HepG2 (cell line): ENCODE measurements around the gene XRCC1.

Experiments
- ATF7 ChIP-seq, 2 experiments: fragments of 450-650 bp in 1 of 2; sonication (generic) in 1 of 2; formaldehyde crosslinking in 1 of 2; IDR thresholded peaks; 2 replicates each; pipeline versions ENCODE4 v1.4.0 to v1.6.1; 2016 to 2020; ENCODE audit warnings: antibody characterized with exemption in 1 of 2, mild to moderate bottlenecking in 1 of 2, missing genetic modification reagents in 1 of 2
- IRF2 ChIP-seq: IDR thresholded peaks from 2 replicates; pipeline ENCODE4 v1.6.1; 2018; ENCODE audit warnings: missing genetic modification reagents, missing compliant biosample characterization
- JUNB ChIP-seq: sonication (generic); formaldehyde crosslinking; IDR thresholded peaks from 2 replicates; pipeline ENCODE4 v1.8.0; 2022; ENCODE audit warnings: missing genetic modification reagents, mild to moderate bottlenecking, borderline replicate concordance
- KLF9 ChIP-seq: IDR thresholded peaks from 2 replicates; pipeline ENCODE4 v1.6.1; 2016; ENCODE audit warnings: low read depth
- MTA1 ChIP-seq: sonication (generic); formaldehyde crosslinking; IDR thresholded peaks from 2 replicates; pipeline ENCODE4 v1.4.0; 2020; ENCODE audit warnings: missing genetic modification reagents, mild to moderate bottlenecking, borderline replicate concordance
- POLR2A ChIP-seq, 2 experiments: IDR thresholded peaks; 2 replicates each; pipeline ENCODE4 v1.6.1; 2011; ENCODE audit warnings: low read depth in 2 of 2, low read length in 2 of 2, mild to moderate bottlenecking in 1 of 2, moderate library complexity in 1 of 2; ENCODE audit not compliant: insufficient read depth in 1 of 2
- SP1 ChIP-seq, 2 experiments: fragments of 450-650 bp in 1 of 2; sonication (generic) in 1 of 2; formaldehyde crosslinking in 1 of 2; IDR thresholded peaks; 2 replicates each; pipeline versions ENCODE4 v1.4.0 to v1.6.1; 2016 to 2020; ENCODE audit warnings: missing genetic modification reagents in 1 of 2
- SP4 ChIP-seq: sonication (generic); formaldehyde crosslinking; IDR thresholded peaks from 2 replicates; pipeline ENCODE4 v1.8.1; 2023; ENCODE audit warnings: mild to moderate bottlenecking, missing genetic modification reagents
- TAF1 ChIP-seq: sonication (generic); formaldehyde crosslinking; IDR thresholded peaks from 2 replicates; pipeline ENCODE4 v1.4.0; 2020; ENCODE audit warnings: missing genetic modification reagents
- ZFP91 ChIP-seq: sonication (generic); formaldehyde crosslinking; IDR thresholded peaks from 2 replicates; pipeline ENCODE4 v1.9.0; 2022; ENCODE audit warnings: missing genetic modification reagents, mild to moderate bottlenecking, borderline replicate concordance

DNA sequence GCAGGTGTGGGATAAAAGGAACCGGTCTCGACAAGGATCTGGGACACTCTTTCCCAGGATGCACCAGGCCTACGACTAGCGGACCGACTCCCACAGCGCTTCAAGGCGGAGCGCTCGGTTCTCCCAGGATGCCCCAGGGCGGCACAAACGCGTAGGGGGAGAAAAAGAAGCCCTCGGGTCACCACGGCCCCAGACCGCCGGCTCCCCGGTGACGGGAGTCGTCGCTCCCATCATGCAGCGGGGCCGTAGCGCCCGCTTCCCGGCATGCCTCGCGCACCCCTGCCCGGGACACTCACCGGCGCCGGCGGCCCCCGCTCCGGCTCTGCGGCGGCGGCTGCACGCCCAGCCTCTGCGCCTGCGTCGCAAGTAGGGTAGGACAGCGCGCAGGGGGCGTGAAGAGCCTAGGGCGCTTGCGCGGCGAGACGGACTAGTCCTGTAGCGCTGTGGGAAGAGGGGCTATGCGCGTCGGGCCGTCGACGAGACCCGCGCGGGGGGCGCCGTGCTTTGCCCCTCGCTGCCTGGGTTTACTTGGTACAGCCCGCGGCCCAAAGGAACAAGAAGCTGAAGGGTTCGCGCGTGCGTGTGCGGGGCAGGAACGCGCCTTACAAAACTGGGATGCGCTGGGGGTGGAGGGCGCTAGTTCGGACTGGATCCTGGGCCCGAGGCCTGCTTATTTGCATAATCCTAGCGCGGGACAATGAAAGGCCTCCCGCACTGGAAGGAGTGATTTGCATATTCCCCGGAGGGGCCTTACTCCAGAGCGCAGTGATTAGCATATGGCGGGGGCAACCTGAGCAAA lies 44.1 kb upstream of the XRCC1 start, which contains the start of gene ZNF428:
- peak; percentile 82 for TF ChIP-seq TAF1
- no peak for TF ChIP-seq SP4
- no peak for TF ChIP-seq SP1 (IDR thresholded peaks at IDR 0.05)
- no peak; the same call in 1 of the 2 replicates for TF ChIP-seq SP1 (CRISPR knock-in tag; IDR thresholded peaks at IDR 0.05)
- peak; percentile 93; the same call in 1 of the 2 replicates for TF ChIP-seq ZFP91
- TF ChIP-seq JUNB (CRISPR knock-in tag), result no peak
- TF ChIP-seq ATF7 (IDR thresholded peaks at IDR 0.05), result no peak
- peak; percentile 71; the same call in 1 of the 2 replicates for TF ChIP-seq ATF7 (CRISPR knock-in tag; IDR thresholded peaks at IDR 0.05)
- TF ChIP-seq KLF9 (CRISPR knock-in tag), result no peak
- TF ChIP-seq IRF2 (CRISPR knock-in tag), result peak; percentile 35; the same call in 1 of the 2 replicates
- TF ChIP-seq MTA1, result peak; percentile 96; the same call in 1 of the 2 replicates
- peak; percentile 78 to 80 for TF ChIP-seq POLR2A (IDR thresholded peaks at IDR 0.05; ENCODE audit: insufficient read depth in 1 of 2, low read depth in 2 of 2, low read length in 2 of 2)
